Measurements from ENCODE around the gene GBF1. TPM values are rescaled to one million over a fixed set of nuclear protein-coding genes. Genes with fewer than 3 reads are reported as not detected.
A peak's percentile ranks its signal among the peaks of the same experiment; 100 is the strongest.

GBF1 gene
- total and polyA plus RNA-seq, 2 of the 13 experiments (the other 11 are each of a cell fraction or from before 2014, with no cell fraction given) = 17.1 to 21.9 TPM

GRCh38 chr10:102422545-102423129 lies 177.3 kb downstream of the GBF1 start (continued):
- TF ChIP-seq SOX13 (IDR thresholded peaks at IDR 0.05) (no peak), SOX13 (CRISPR knock-in tag; conservative IDR thresholded peaks at IDR 0.05 in 1 of 2, IDR thresholded peaks at IDR 0.05 in 1 of 2) (peak in 1 of 2 experiments; percentile 58; a peak in 2 of 4 replicates), ZNF496 (CRISPR knock-in tag; IDR thresholded peaks at IDR 0.05; ENCODE audit: insufficient replicate concordance) (no peak), POGK (CRISPR knock-in tag; conservative IDR thresholded peaks at IDR 0.05) (peak; percentile 95), DNMT1 (CRISPR knock-in tag; IDR thresholded peaks at IDR 0.05) (0 out of 2 replicates have a peak, but pooled peaks have one; percentile 45), NFRKB (IDR thresholded peaks at IDR 0.05) (no peak), ZNF746 (CRISPR knock-in tag; IDR thresholded peaks at IDR 0.05) (peak; percentile 45; the same call in 1 of the 2 replicates), MEIS2 (CRISPR knock-in tag; IDR thresholded peaks at IDR 0.05) (peak; percentile 21; the same call in 1 of the 2 replicates), MBD4 (IDR thresholded peaks at IDR 0.05; ENCODE audit: borderline replicate concordance, low read length) (no peak), ZZZ3 (CRISPR knock-in tag; IDR thresholded peaks at IDR 0.05; ENCODE audit: borderline replicate concordance) (peak; percentile 71; the same call in 1 of the 2 replicates), HNF4A (CRISPR knock-in tag; IDR thresholded peaks at IDR 0.05) (peak; percentile 41; the same call in 1 of the 2 replicates), ZBTB7B (CRISPR knock-in tag; IDR thresholded peaks at IDR 0.05) (peak; percentile 37; the same call in 1 of the 2 replicates), ZFX (CRISPR knock-in tag; IDR thresholded peaks at IDR 0.05; ENCODE audit: low read depth) (peak; percentile 92), SP4 (CRISPR knock-in tag; IDR thresholded peaks at IDR 0.05) (no peak), ZNF773 (CRISPR knock-in tag; IDR thresholded peaks at IDR 0.05; ENCODE audit: borderline replicate concordance) (no peak), ZNF557 (CRISPR knock-in tag; IDR thresholded peaks at IDR 0.05) (0 out of 2 replicates have a peak, but pooled peaks have one; percentile 62), ZNF207 (IDR thresholded peaks at IDR 0.05; ENCODE audit: borderline replicate concordance) (no peak)
- TF ChIP-seq, protein P1, sequence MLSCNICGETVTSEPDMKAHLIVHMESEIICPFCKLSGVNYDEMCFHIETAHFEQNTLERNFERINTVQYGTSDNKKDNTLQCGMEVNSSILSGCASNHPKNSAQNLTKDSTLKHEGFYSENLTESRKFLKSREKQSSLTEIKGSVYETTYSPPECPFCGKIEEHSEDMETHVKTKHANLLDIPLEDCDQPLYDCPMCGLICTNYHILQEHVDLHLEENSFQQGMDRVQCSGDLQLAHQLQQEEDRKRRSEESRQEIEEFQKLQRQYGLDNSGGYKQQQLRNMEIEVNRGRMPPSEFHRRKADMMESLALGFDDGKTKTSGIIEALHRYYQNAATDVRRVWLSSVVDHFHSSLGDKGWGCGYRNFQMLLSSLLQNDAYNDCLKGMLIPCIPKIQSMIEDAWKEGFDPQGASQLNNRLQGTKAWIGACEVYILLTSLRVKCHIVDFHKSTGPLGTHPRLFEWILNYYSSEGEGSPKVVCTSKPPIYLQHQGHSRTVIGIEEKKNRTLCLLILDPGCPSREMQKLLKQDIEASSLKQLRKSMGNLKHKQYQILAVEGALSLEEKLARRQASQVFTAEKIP (CRISPR knock-in tag; IDR thresholded peaks at IDR 0.05; ENCODE audit: borderline replicate concordance) = no peak
- TF ChIP-seq, protein P2, sequence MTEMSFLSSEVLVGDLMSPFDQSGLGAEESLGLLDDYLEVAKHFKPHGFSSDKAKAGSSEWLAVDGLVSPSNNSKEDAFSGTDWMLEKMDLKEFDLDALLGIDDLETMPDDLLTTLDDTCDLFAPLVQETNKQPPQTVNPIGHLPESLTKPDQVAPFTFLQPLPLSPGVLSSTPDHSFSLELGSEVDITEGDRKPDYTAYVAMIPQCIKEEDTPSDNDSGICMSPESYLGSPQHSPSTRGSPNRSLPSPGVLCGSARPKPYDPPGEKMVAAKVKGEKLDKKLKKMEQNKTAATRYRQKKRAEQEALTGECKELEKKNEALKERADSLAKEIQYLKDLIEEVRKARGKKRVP (CRISPR knock-in tag; IDR thresholded peaks at IDR 0.05) = no peak
- TF ChIP-seq, protein P3, sequence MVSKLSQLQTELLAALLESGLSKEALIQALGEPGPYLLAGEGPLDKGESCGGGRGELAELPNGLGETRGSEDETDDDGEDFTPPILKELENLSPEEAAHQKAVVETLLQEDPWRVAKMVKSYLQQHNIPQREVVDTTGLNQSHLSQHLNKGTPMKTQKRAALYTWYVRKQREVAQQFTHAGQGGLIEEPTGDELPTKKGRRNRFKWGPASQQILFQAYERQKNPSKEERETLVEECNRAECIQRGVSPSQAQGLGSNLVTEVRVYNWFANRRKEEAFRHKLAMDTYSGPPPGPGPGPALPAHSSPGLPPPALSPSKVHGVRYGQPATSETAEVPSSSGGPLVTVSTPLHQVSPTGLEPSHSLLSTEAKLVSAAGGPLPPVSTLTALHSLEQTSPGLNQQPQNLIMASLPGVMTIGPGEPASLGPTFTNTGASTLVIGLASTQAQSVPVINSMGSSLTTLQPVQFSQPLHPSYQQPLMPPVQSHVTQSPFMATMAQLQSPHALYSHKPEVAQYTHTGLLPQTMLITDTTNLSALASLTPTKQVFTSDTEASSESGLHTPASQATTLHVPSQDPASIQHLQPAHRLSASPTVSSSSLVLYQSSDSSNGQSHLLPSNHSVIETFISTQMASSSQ (IDR thresholded peaks at IDR 0.05; ENCODE audit: low read depth) = no peak
- TF ChIP-seq, protein P3 (CRISPR knock-in tag; IDR thresholded peaks at IDR 0.05; ENCODE audit: borderline replicate concordance) = peak; percentile 73; the same call in 1 of the 2 replicates
